BE2C (cell line): Measurements from ENCODE around the gene ITM2C.

Source experiments
- DNase-seq: peaks from one replicate; pipeline ENCODE4 v3.0.0-alpha.2; 2020
- H3K27me3 ChIP-seq: fragments of 250-450 bp; sonication (Bioruptor Pico); 2 replicates; pipeline ENCODE4 v1.5.1; 2020; ENCODE audit warnings: mild to moderate bottlenecking
- H3K36me3 ChIP-seq: fragments of 250-450 bp; sonication (Bioruptor Pico); 2 replicates; pipeline ENCODE4 v1.5.1; 2020; ENCODE audit warnings: mild to moderate bottlenecking
- H3K4me1 ChIP-seq: fragments of 250-450 bp; sonication (Bioruptor Pico); 2 replicates; pipeline ENCODE4 v1.5.1; 2020
- H3K4me3 ChIP-seq: 2 replicates; pipeline ENCODE4 v1.5.1; 2011; ENCODE audit warnings: low read depth, low read length
- H3K9me3 ChIP-seq: fragments of 250-450 bp; sonication (Bioruptor Pico); 2 replicates; pipeline ENCODE4 v1.5.1; 2020
- TF ChIP-seq, protein P1 (sequence below): IDR thresholded peaks from 2 replicates; pipeline ENCODE4 v1.5.1; 2012; ENCODE audit warnings: mild to moderate bottlenecking, low read depth, low read length

The ITM2C gene

DNA sequence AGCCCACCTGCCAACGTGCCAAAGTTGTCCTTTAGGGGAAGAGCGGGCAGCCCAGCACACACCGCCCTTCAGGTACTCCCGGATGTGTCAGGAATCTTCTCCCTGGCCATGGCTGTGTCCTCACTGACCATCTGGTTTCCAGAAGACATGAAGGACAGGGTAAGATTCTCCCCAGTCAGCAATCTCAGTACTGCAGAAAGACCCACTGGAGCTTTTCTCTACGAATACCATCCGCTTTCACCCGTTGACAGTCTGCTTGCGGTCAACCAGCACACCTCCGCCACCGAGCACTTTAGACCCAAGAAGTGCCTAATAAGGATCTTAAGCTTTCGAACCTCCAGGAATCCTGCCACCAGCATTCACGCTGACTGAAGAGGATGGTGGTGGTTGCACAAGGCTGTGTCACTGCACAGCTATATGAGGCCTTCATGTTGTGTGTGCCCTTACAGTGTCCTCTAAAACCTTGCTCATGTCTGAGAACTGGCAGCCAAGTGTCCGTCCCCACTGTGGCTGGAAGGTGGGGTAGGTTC is 42.7 kb upstream of the ITM2C start:
- Histone ChIP-seq H3K36me3 (peaks cover 10% of the 10 kb centered on the region), H3K27me3 (no peaks in the 10 kb centered on the region), H3K4me3 (no peak overlapping the region), H3K9me3 (no peaks in the 10 kb centered on the region), H3K4me1 (no peaks in the 10 kb centered on the region)
- no peak for DNase-seq
- TF ChIP-seq, protein P1, sequence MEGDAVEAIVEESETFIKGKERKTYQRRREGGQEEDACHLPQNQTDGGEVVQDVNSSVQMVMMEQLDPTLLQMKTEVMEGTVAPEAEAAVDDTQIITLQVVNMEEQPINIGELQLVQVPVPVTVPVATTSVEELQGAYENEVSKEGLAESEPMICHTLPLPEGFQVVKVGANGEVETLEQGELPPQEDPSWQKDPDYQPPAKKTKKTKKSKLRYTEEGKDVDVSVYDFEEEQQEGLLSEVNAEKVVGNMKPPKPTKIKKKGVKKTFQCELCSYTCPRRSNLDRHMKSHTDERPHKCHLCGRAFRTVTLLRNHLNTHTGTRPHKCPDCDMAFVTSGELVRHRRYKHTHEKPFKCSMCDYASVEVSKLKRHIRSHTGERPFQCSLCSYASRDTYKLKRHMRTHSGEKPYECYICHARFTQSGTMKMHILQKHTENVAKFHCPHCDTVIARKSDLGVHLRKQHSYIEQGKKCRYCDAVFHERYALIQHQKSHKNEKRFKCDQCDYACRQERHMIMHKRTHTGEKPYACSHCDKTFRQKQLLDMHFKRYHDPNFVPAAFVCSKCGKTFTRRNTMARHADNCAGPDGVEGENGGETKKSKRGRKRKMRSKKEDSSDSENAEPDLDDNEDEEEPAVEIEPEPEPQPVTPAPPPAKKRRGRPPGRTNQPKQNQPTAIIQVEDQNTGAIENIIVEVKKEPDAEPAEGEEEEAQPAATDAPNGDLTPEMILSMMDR, result no peak

DNA sequence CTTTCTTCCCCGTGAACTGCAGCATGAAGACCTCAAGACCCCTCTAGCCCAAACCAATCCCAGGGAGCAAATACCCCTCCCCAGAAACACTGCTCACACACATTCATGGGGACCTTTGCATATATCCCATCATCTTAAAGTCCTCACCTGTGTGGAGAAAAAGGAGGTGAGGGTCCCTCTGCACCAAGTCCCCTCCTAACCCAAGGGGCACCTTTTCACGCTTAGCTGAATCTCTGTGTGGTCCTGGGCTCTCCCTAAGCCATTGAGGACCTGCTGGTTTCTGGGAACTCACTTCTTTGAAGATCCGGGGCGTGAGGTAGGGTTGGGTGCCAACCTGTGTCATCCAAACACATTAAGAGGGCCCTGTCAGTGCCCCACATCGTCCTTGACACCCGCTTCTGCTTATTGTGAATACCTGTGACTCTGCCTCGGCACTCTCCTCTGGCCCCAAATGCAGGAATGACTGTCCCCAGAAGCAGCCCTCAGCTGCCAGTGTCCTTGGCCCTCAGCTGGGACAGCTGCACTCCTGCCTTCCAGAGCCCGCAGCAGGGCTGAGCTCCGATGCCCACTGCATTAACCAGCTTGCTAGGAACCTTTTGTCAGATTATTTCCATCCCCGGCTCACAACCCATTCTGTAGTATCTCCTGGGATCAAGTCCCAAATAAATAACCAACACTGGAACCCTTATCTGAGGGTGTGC is 41.3 kb upstream of the ITM2C start:
- Histone ChIP-seq H3K4me3 (no peak overlapping the region), H3K4me1 (no peaks in the 10 kb centered on the region)
- TF ChIP-seq, protein P1, result no peak

DNA sequence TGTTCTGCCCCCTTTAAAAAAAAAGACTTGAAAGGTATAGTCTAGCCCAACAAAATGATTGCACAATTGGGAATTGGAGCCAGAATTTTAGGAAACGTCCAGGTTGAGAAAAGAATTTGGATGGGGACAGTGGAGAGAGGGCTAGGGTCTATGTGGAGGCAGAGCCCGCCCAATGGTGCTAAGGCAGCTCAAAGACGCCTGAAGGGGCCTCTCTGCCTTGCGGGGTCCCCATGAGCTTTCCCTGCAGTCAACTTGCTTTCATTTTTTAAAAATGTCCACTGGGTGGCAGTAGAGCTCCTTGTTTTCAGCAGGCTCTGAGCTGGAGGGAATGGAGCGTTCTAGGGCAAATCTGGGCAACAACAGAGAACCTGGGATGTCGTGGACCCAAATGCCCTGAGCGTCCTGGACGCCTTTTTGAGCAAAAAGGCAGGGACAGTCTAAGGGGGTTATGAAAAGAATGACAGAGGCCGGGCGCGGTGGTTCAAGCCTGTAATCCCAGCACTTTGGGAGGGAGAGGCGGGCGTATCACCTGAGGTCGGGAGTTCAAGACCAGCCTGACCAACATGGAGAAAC is 40.2 kb upstream of the ITM2C start:
- Histone ChIP-seq H3K9me3 (no peaks in the 10 kb centered on the region; the same call in 1 of the 2 replicates), H3K27me3 (no peaks in the 10 kb centered on the region), H3K4me1 (no peaks in the 10 kb centered on the region), H3K4me3 (peak overlapping the region; percentile 12), H3K36me3 (0 out of 2 replicates have a peak, but pooled peaks cover 2% of the 10 kb centered on the region)
- TF ChIP-seq, protein P1, result peak; percentile 75
- DNase-seq, result peak; percentile 72

More for the DNA sequence above, 41.3 kb upstream of the ITM2C start:
- DNase-seq, result no peak
- H3K27me3 ChIP-seq, result no peaks in the 10 kb centered on the region
- H3K36me3 ChIP-seq, result peaks cover 8% of the 10 kb centered on the region
- H3K9me3 ChIP-seq, result no peaks in the 10 kb centered on the region

DNA sequence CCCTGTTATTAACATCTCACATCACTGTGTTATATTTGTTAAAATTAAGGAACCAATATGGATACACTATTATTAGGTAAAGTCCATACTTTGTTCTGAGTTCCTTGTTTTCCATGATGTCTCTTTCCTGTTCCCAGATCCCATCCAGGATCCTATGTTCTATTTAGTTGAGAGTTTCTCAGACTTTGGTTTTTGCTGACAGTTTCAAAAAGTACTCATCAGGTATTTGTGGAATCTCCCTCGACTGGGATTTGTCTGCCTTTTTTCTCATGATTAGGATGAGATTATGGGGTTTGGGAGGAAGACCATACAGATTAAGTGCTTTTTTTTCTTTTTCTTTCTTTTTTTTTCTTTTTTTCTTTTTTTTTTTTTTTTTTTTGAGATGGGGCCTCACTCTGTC is 39.4 kb upstream of the ITM2C start:
- no peak overlapping the region for H3K4me3 ChIP-seq
- no peaks in the 10 kb centered on the region for H3K27me3 ChIP-seq
- no peaks in the 10 kb centered on the region for H3K4me1 ChIP-seq
- H3K36me3 ChIP-seq, result 0 out of 2 replicates have a peak, but pooled peaks cover 1% of the 10 kb centered on the region
- TF ChIP-seq, protein P1, result no peak
- H3K9me3 ChIP-seq, result no peaks in the 10 kb centered on the region; the same call in 1 of the 2 replicates
- DNase-seq, result no peak

DNA sequence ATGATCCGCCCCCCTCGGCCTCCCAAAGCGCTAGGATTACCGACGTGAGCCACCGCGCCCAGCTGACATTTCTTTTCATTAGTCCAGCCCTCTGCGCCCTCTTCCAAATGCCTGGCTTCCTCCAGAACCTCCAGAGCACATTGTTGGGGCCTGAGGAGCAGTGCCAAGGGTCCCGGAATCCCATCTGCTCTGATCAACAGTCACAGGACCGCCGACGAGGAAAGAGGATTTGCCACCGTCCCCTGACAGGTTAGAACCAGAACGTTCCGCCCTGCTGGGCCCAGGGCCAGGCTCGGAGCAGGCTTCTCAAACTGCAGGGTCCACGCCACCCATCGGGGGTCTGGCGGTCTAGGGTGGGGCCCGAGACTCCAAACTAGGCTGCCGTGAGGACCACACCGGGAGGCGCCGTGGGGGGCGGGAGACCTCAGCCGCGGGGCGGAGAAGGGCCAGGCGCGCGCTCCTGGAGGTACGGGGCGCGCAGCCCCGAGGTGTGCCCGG is 36.9 kb upstream of the ITM2C start:
- Histone ChIP-seq H3K9me3 (no peaks in the 10 kb centered on the region; the same call in 1 of the 2 replicates), H3K4me3 (no peak overlapping the region), H3K4me1 (no peaks in the 10 kb centered on the region), H3K36me3 (no peaks in the 10 kb centered on the region), H3K27me3 (no peaks in the 10 kb centered on the region; the same call in none of the 2 replicates)
- TF ChIP-seq, protein P1, result no peak
- no peak for DNase-seq
